ENCODE measurements around the gene SCGB3A1.

GRCh38 chr5:180612683-180613082 lies 21.4 kb upstream of the SCGB3A1 start:
- TF ChIP-seq POLR2A (IDR thresholded peaks at IDR 0.05; ENCODE audit: low read length) (no peak), CTCF (IDR thresholded peaks at IDR 0.05) (no peak), EP300 (IDR thresholded peaks at IDR 0.05) (no peak), HOXA7 (CRISPR knock-in tag; IDR thresholded peaks at IDR 0.05) (no peak), REST (IDR thresholded peaks at IDR 0.05) (no peak), RNF2 (IDR thresholded peaks at IDR 0.05; ENCODE audit: borderline replicate concordance, low read depth) (no peak), ESRRA (IDR thresholded peaks at IDR 0.05; ENCODE audit: borderline replicate concordance, low read length) (no peak), MAX (IDR thresholded peaks at IDR 0.05) (no peak), MAFK (IDR thresholded peaks at IDR 0.05; ENCODE audit: partially characterized antibody) (no peak), ELK1 (IDR thresholded peaks at IDR 0.05; ENCODE audit: low read depth, low read length) (no peak), USF2 (IDR thresholded peaks at IDR 0.05) (no peak), RFX5 (IDR thresholded peaks at IDR 0.05) (no peak)
